NOMO-1 treated with DMSO at 0.1 percent for 48 hours (cell line): Measurements from ENCODE around the gene GDF9.
"Not testable (repeated sequence)": the region's sequence is repeated elsewhere in the genome, so short reads cannot be mapped to it uniquely, and the experiment has no call there.

Experiments
- DNase-seq: peaks from one replicate; lab custom pipeline; 2025; ENCODE audit not compliant: unreplicated experiment; lab: John Stamatoyannopoulos, UW

GDF9 gene

GRCh38 chr5:132873119-132873929 is 7.1 kb upstream of the GDF9 start, which contains the start of gene LEAP2:
TSS of gene LEAP2 (plus strand) at chr5:132873668. CDS start at chr5:132873695, 27 bp downstream.
- no peak for DNase-seq

GRCh38 chr5:132872788-132873118 is 6.5 kb upstream of the GDF9 start:
- DNase-seq = no peak

GRCh38 chr5:132871459-132872284 is 5.4 kb upstream of the GDF9 start:
- DNase-seq = no peak

- no peak for DNase-seq
These were observed 4.5 kb upstream of the GDF9 start for GRCh38 chr5:132870801-132871200.

- DNase-seq = no peak
These were observed 2.5 kb upstream of the GDF9 start for GRCh38 chr5:132868754-132869153.

GRCh38 chr5:132867046-132867451 is 780 bp upstream of the GDF9 start:
- DNase-seq = no peak

GRCh38 chr5:132865668-132866341 is 464 bp downstream of the GDF9 start:
- DNase-seq = no peak

GRCh38 chr5:132860742-132861141 is 5.5 kb downstream of the GDF9 start:
- no peak for DNase-seq

GRCh38 chr5:132859889-132860437 is 6.3 kb downstream of the GDF9 start:
- no peak for DNase-seq

GRCh38 chr5:132856011-132856410 is 10.3 kb downstream of the GDF9 start:
- no peak for DNase-seq

GRCh38 chr5:132854992-132855391 is 11.3 kb downstream of the GDF9 start:
- DNase-seq = not testable (repeated sequence)

- DNase-seq = no peak
These were observed 12.0 kb downstream of the GDF9 start for GRCh38 chr5:132854301-132854700.

- no peak for DNase-seq
These were observed 12.5 kb downstream of the GDF9 start for GRCh38 chr5:132853790-132854189.

- DNase-seq = no peak
These were observed 12.9 kb downstream of the GDF9 start for GRCh38 chr5:132853323-132853722.

GRCh38 chr5:132850066-132850465 is 16.2 kb downstream of the GDF9 start:
- no peak for DNase-seq

GRCh38 chr5:132849347-132849746 is 16.9 kb downstream of the GDF9 start:
- no peak for DNase-seq

GRCh38 chr5:132848270-132848669 is 18.0 kb downstream of the GDF9 start:
- DNase-seq = no peak

GRCh38 chr5:132841305-132841704 is 25.0 kb downstream of the GDF9 start:
- DNase-seq = peak; percentile 32

- DNase-seq = no peak
These were observed 25.4 kb downstream of the GDF9 start for GRCh38 chr5:132840896-132841295.

GRCh38 chr5:132840313-132840712 is 26.0 kb downstream of the GDF9 start:
- no peak for DNase-seq
